ENCODE measurements around the gene AGER. TPM values are rescaled to one million over a fixed set of nuclear protein-coding genes. Genes with fewer than 3 reads are reported as not detected.
"Not testable (repeated sequence)": the region's sequence is repeated elsewhere in the genome, so short reads cannot be mapped to it uniquely, and the experiment has no call there.

AGER gene
- total and polyA plus RNA-seq, 9 donors = 3.4 to 12.8 (median 7.9) TPM

DNA sequence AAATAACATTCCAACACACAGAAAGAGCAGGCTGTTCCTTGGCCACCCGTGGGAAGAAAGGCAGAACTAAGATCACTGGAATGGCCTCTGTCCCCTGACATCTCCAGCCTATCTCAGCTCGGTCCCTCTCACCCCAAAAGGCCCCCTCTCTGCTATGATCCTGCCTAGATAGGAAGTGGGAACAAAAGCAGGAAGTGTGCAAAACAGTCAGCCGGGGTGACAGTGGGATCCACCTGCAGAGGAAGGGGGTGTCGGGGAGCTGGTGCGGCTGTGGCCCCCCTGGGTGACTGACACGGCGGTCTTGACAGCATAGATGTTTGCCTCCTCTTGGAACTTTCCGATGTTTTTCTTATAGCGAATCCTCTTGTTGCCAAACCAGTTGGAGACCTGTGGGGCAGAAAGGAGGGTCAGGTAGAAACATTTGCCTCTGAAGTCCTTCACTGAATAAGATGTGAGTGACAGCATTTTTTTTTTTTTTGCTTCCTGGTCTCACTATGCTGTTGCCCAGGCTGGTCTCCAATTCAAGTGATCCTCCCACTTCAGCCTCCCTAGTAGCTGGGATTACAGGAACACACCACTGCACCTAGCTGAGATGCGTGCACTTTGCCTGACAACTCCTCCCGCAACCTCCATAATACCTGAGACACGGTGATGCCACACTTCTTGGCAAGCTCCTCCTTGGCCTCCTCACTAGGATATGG, 3.1 kb upstream of the AGER start:
- WGBS, 3 donors = 68 to 75% (median 70%) methylated on average over 12 of the region's 12 CpGs
- H3K4me3 ChIP-seq = no peak overlapping the region
- peak in 1 of 5 donors; percentile 35 for DNase-seq
- H3K27ac ChIP-seq = peak overlapping the region; percentile 63 to 85
- intact Hi-C loops (cut with DNase I) = loop anchor here in 1 of 4 donors (10.0 kb wide), 1 partner anchor 462 kb away; the partner anchor contains the start of genes DDAH2, LY6G6C and MPIG6B
- H3K4me1 ChIP-seq (ENCODE audit: insufficient read depth) = peaks cover 5% of the 10 kb centered on the region
- H3K27me3 ChIP-seq = no peaks in the 10 kb centered on the region
- no peak for TF ChIP-seq POLR2A (IDR thresholded peaks at IDR 0.05)
- no peak for TF ChIP-seq EP300 (IDR thresholded peaks at IDR 0.05)
- TF ChIP-seq, protein P1, sequence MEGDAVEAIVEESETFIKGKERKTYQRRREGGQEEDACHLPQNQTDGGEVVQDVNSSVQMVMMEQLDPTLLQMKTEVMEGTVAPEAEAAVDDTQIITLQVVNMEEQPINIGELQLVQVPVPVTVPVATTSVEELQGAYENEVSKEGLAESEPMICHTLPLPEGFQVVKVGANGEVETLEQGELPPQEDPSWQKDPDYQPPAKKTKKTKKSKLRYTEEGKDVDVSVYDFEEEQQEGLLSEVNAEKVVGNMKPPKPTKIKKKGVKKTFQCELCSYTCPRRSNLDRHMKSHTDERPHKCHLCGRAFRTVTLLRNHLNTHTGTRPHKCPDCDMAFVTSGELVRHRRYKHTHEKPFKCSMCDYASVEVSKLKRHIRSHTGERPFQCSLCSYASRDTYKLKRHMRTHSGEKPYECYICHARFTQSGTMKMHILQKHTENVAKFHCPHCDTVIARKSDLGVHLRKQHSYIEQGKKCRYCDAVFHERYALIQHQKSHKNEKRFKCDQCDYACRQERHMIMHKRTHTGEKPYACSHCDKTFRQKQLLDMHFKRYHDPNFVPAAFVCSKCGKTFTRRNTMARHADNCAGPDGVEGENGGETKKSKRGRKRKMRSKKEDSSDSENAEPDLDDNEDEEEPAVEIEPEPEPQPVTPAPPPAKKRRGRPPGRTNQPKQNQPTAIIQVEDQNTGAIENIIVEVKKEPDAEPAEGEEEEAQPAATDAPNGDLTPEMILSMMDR (IDR thresholded peaks at IDR 0.05) = no peak
- no peaks in the 10 kb centered on the region for H3K36me3 ChIP-seq
- H3K9me3 ChIP-seq = no peaks in the 10 kb centered on the region

DNA sequence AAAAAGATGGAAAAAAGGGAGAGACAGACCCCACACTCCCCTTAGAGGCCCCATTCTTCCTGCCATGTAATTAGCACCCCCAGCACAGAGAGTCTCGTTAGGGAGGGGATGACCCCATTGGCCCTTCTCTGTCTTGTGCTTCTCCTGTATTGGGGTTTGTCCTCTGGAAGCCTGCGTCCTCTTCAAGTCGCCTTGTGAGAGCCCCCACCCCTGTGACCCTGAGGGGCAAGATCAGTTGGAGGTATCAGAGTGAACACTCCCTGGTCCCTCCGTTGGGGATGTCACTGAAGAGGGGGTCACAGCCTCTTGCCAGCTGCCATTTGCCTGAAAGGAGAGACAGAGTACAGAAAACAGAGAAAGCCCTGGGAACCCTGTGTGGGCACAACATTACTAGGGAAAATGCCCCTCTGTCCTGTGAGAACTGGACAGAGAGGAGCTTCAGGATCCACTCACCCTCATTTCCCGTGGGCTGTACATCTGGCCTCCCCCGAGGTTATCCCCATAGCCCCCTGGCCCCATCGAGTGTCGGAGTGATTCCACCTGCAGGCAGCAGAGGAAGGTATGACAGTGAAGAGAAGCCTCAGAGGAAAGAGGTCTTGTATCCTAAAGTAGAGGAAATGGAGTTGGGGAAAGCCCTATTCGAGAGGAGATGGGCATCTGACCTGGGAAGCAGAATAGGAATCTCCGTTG, 2.2 kb upstream of the AGER start:
- peak overlapping the region; percentile 63 to 85 for H3K27ac ChIP-seq

DNA sequence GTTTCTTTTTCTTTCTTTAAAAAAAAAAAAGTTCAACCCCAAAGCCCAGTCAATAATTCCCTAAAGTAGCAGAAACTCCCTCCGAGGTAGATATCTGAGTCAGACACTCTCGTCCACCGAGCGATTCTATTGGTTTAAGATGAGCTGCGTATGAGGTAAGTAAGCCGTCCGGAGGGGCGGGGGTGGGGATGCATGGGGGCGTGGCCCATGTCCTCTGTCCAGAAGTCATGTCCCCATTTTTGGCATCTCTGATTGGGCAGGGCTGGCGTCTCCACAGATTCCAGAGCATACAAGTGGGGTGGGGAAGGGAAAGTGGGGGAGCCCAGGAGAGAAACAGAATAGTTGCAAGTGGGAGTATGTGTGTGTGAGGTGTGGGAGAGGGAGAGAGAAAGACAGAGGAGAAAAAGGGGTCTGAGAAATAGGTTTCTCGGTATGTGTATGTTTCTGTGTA, 1.7 kb upstream of the AGER start:
- not testable (repeated sequence) for H3K9me3 ChIP-seq; H3K4me3 ChIP-seq; H3K36me3 ChIP-seq; H3K27me3 ChIP-seq; H3K4me1 ChIP-seq (ENCODE audit: insufficient read depth)
- 5 to 7% (median 6%) methylated on average over 11 of the region's 11 CpGs for WGBS, 3 donors
- intact Hi-C loops (cut with DNase I) = loop anchor here in 1 of 4 donors (10.0 kb wide), 1 partner anchor 461 kb away; the partner anchor contains the start of genes DDAH2, LY6G6C and MPIG6B
- DNase-seq = peak; percentile 81 to 91 (median 85)
- H3K27ac ChIP-seq = peak overlapping the region; percentile 63 to 85

More for the DNA sequence above, 2.2 kb upstream of the AGER start:
- H3K4me3 ChIP-seq; H3K36me3 ChIP-seq; H3K9me3 ChIP-seq; H3K4me1 ChIP-seq (ENCODE audit: insufficient read depth); H3K27me3 ChIP-seq: not testable (repeated sequence)
- peak in 2 of 5 donors; percentile 24 to 32 for DNase-seq
- WGBS, 3 donors = 35 to 42% (median 39%) methylated on average over 10 of the region's 10 CpGs
- intact Hi-C loops (cut with DNase I) = loop anchor here in 1 of 4 donors (10.0 kb wide), 1 partner anchor 461 kb away; the partner anchor contains the start of genes DDAH2, LY6G6C and MPIG6B

DNA sequence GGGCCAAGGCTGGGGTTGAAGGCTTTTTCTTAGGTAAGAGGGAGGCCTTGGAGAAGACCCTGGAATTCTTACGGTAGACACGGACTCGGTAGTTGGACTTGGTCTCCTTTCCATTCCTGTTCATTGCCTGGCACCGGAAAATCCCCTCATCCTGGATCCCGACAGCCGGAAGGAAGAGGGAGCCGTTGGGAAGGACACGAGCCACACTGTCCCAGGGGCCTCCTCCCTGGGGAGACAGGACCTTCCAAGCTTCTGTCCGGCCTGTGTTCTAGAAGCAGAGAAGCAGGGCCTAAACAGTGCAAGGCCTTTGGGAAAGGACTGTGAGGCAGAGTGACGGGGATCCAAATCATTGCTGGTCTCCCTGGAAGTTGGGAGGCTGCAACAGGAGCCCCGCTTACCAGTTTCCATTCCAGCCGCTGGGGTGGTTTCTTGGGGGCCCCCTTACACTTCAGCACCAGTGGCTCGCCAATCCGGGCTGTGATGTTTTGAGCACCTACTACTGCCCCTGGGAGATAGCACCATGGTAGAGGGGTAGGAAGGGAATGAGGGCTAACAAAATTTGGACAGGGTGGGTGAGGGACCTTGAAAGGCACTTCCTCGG, 470 bp downstream of the AGER start:
- DNase-seq = peak in 1 of 5 donors; percentile 28
- H3K36me3 ChIP-seq = no peaks in the 10 kb centered on the region
- 70 to 80% (median 75%) methylated on average over 15 of the region's 15 CpGs for WGBS, 3 donors

DNA sequence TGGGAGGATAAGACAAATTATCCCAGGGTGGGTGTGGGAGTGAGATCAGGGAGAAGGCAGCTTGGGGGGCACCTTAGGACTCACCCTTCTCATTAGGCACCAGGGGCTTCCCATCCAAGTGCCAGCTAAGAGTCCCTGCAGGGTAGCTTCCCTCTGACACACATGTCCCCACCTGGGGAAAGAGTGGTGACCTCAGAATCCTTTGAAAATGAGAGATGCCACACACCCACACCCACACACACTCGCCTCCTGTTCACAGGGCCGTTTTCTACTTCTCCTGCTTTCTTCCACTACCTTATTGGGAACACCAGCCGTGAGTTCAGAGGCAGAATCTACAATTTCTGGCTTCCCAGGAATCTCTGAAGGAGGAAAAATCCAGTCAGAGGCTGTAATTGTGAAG, 1.0 kb downstream of the AGER start:
- Histone ChIP-seq H3K4me3 (no peak overlapping the region), H3K4me1 (ENCODE audit: insufficient read depth) (peaks cover 3% of the 10 kb centered on the region), H3K27me3 (no peaks in the 10 kb centered on the region), H3K36me3 (no peaks in the 10 kb centered on the region), H3K9me3 (no peaks in the 10 kb centered on the region), H3K27ac (peak overlapping the region in 1 of 2 donors; percentile 21)
- no peak for TF ChIP-seq EP300 (IDR thresholded peaks at IDR 0.05)
- no peak for TF ChIP-seq POLR2A (IDR thresholded peaks at IDR 0.05)
- TF ChIP-seq, protein P1 (IDR thresholded peaks at IDR 0.05) = no peak
- 79 to 86% (median 81%) methylated on average over 3 of the region's 3 CpGs for WGBS, 3 donors
- DNase-seq = no peak
- intact Hi-C loops (cut with DNase I) = loop anchor here in 1 of 4 donors (10.0 kb wide), 1 partner anchor 458 kb away; the partner anchor contains the start of genes DDAH2, LY6G6C and MPIG6B

More for the DNA sequence above, 470 bp downstream of the AGER start:
- Histone ChIP-seq H3K27ac (peak overlapping the region in 1 of 2 donors; percentile 21), H3K4me3 (no peak overlapping the region), H3K27me3 (no peaks in the 10 kb centered on the region), H3K9me3 (no peaks in the 10 kb centered on the region), H3K4me1 (ENCODE audit: insufficient read depth) (peaks cover 3% of the 10 kb centered on the region)
- TF ChIP-seq, protein P1 (IDR thresholded peaks at IDR 0.05) = no peak
- TF ChIP-seq POLR2A (IDR thresholded peaks at IDR 0.05) = no peak
- TF ChIP-seq EP300 (IDR thresholded peaks at IDR 0.05) = no peak
- intact Hi-C loops (cut with DNase I) = loop anchor here in 1 of 4 donors (10.0 kb wide), 1 partner anchor 459 kb away; the partner anchor contains the start of genes DDAH2, LY6G6C and MPIG6B
